GM21390 (cell line): ENCODE results near the gene CATSPERE.
"Not testable (repeated sequence)": the region's sequence is repeated elsewhere in the genome, so short reads cannot be mapped to it uniquely, and the experiment has no call there.

ENCODE experiments used
- ATAC-seq: cut with Tn5 transposase; IDR thresholded peaks from one replicate; pipeline ENCODE4 v1.9.1; 2021; ENCODE audit not compliant: unreplicated experiment

The CATSPERE gene

DNA sequence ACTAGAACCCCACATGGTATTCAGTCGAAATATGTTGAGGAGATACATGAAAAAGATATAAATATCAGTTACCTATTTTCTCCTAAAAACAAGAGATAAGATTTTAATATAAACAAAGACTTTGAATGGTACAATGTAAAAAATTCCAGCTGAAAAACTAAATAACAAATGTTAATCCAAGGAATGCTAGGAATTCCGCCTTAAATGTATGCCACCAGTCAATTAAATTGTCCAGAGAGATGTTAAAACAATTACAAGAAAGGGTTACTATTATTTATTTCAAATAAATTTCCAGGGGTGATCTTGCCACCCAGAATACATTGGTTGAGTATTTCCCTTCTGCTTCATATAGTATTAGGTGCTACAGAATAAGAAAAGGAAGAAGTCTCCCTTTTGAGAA lies 13.5 kb upstream of the CATSPERE start:
- ATAC-seq: no peak

DNA sequence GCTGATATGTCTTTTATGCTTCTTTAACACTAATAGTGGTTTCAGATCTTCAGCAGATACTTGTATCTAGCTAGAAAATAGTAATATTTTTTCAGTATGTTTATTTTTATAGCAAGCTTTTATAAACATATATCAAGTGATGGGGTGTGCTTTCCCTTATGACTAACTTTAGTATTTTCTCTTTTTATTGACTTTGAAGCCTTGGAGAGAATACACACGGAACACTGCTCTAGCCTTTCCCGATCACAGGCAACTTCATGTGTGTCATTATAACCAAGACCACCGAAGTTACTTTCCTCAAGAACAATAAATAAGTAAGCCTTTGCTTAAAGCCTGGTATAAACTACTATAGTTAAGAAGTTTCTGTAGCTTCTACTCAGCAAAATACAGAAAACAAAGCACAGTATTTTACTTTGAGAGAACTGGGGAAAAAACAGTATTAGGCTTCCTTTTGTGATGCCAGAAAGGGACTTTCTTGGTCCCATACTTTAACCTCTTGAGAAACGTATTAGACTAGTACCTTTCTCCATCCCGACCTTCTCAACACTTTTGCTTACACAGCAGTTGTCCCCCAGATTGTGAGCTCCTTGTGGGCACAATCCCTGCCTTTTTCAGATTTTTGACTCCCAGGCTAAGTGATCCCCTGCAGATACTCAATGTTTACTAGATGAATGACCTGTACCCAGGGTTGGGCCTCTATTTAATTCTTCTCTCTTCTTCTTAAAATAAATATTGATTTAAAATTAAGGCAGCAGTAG lies 12.6 kb upstream of the CATSPERE start:
- ATAC-seq: no peak

DNA sequence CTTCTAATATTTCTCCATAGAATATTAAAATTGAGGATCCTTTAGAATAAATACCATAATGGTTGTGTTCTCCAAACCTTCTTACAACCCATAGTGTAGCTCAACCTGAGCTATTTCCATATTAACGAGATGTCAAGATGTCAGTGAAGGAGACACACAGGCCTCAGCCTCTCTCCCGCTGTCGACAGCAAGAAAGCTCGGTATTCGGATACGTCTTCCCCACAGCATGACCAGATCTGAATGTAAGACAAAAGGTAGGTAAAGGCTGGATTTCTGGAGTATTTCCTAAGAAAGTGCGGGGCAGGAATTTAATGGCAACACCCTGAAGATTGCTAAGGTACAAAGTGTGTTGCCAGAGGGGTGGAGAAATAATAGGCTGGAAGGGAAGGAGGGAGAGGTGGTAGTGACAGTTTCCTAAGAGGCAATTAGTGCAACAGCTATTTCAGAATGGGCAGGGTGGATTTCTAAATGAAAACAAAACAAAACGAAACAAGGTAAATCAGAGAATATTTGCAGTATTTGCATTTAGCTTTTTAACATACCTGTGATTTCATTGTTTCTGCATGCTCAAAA lies 11.1 kb upstream of the CATSPERE start:
- no peak for ATAC-seq

DNA sequence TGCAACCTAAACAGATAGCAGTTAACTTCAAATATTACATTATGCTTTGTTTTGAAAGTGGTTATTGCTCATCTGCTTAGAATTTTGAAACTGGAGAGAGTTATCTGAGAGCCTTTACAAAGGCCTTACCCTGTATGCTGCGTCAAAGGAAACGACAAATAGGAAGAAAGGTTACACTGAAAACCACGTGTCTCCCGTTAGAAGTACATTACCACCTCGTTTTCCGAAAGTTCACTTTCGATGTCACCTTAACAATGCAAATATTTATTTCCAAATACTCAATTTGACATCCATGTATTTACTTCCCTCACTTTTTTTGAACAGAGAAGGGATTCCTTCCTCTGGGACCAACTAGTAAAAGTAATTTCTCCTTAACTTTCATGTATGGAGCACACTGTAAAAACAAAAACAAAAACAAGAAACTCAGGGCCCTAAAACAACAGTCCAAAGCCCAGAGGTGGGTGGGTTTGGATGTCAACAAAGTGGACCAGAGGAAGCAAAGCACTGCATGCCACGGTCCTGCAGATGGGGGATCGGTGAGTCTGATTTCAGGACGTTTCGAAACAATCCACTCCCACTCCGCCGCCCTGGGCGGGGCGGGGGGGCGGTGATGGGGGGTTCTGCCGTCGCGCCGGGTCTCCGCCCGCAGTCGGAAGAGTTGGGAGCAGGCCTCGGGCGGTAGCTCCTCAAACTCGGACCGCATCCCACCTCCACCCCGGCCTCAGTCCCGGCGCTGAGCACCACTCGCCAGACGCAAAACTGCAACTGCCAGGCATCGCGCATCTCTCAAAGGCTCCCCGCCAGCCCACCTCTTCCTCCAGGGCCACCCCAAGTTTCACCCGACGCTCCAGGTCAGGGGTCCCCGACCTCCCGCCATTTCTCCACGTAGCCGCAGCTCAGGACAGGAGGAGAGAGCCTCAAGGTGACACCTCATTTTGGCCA lies 10.2 kb upstream of the CATSPERE start:
- ATAC-seq: peak; percentile 14

DNA sequence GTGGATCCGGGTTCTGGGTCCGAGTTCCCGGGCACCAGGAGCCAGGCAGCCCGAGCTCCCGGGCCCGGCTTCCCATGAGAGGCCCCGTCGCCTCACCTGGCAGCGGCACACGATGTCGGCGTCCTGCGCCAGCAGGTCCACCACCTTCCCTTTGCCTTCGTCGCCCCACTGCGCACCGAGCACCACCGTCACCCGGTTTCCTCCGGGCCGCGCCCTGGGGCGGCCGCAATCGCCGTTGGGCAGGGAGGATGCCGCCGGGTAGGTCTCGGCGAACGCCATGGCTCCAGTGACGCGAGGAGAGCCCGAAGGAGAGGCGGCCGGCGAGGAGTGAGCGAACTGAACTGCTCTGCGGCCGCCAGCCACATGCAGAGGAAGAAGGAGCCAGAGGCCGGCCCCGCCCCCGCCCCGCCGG lies 9.5 kb upstream of the CATSPERE start, which contains the start of gene ADSS2:
Gene ADSS2, minus strand, starts transcription at position 371 of the 412 bp plus-strand sequence. Its CDS starts 92 bp downstream, at position 279.
- peak; percentile 17 for ATAC-seq

- peak; percentile 93 for ATAC-seq
Observed at GRCh38 chr1:244451951-244452795, 8.9 kb upstream of the CATSPERE start.

- no peak for ATAC-seq
Observed at GRCh38 chr1:244454412-244454811, 6.7 kb upstream of the CATSPERE start.

DNA sequence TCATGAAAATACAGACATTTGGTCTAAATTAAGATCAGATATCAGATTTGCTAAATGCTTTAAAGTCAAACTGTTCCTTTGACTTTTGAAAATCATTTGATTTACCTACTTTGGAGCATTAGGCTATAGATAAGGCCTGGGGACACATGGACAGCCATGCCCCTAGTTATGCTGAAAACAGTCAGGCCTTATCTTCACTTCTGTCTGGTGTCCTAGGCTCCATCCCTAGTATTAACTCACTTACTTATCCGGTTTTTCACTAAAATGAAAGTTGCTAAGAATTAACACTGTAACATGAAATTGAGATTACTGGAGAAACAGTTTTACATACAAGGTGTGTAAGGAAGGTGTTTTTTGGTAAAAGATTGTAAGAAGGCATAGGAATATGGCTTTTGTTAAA lies 4.5 kb upstream of the CATSPERE start:
- ATAC-seq: no peak

GRCh38 chr1:244458781-244459180 lies 2.3 kb upstream of the CATSPERE start:
- ATAC-seq: no peak

DNA sequence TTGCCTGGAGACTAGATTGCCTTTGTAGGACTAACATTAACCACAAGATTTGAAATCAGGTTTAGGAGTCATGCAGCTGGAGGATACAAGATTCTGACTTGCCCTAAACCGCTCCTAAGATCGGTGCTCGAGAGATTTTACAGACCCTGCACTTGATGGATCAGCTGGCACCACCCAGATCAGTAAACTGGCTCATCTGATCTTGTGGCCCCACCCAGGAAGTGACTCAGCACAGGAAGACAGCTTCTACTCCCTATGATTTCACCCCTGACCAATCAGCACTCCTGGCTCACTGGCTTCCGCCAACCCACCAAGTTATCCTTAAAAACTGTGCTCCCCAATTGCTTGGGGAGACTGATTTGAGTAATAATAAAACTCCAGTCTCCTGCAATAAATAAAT lies 876 bp upstream of the CATSPERE start:
- ATAC-seq: no peak

DNA sequence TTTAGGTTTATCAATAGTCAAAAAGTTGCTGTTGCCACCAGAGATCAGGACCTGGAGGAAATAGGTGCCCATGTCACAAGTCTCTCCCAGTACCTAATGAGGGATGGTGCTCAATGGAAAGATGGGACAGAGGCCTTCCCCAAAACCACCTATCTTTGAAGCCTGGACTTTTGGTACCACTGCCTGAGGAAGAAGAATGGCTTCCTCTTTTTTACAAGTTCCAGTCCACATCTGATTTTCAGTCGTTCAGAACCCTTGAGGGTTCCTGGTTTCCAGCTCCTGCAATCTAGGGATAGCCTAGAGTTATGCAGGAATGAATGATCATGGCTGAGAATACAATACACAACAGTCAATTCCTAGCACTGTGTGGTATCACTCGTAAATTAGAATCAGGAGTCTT lies 5.7 kb downstream of the CATSPERE start:
- ATAC-seq: no peak

GRCh38 chr1:244473059-244473605 lies 12.1 kb downstream of the CATSPERE start:
- ATAC-seq: no peak

GRCh38 chr1:244484971-244485370 lies 23.9 kb downstream of the CATSPERE start:
- ATAC-seq: not testable (repeated sequence)

DNA sequence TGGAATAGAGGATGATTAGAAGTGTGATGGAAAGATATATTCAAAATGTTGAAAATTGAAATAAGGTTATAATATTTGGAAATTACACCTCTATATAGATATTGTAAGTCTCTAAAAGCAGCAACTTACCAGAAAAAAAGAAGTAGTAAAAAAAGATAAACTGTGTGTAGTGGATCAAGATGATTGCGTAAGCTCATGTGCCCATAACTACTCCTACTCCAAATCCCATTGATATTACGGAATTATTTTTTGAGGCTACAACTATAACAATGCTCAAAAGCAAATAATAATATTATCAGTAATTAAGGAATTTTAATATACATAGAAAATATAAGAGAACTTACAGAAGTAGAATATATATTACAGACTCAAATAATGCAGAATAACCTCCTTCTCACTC lies 33.6 kb downstream of the CATSPERE start:
- no peak for ATAC-seq

GRCh38 chr1:244496186-244496585 lies 35.1 kb downstream of the CATSPERE start:
- ATAC-seq: no peak

GRCh38 chr1:244497805-244498204 lies 36.7 kb downstream of the CATSPERE start:
- no peak for ATAC-seq

GRCh38 chr1:244499484-244499883 lies 38.4 kb downstream of the CATSPERE start:
- not testable (repeated sequence) for ATAC-seq

- not testable (repeated sequence) for ATAC-seq
Observed at GRCh38 chr1:244500515-244500914, 39.4 kb downstream of the CATSPERE start.

DNA sequence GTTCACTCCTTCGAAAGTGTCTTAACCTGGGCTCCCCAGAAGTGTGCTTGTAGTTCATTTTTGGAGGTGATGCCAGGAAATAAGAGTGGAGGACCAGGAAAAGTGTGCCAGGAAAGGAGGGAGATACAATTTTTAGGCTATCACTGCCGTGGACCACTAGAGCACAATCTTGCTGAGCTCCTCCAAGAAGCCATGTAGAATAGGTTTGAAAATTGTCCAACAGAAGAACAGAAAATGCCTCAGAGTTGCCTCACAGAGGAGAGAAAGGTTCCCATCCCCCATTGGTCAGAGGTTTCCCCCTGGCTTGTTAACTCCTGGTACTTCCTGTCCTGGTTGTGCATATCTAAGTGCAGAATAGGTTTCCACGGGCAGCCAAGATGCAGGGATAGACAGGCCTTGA lies 41.6 kb downstream of the CATSPERE start:
- no peak for ATAC-seq

DNA sequence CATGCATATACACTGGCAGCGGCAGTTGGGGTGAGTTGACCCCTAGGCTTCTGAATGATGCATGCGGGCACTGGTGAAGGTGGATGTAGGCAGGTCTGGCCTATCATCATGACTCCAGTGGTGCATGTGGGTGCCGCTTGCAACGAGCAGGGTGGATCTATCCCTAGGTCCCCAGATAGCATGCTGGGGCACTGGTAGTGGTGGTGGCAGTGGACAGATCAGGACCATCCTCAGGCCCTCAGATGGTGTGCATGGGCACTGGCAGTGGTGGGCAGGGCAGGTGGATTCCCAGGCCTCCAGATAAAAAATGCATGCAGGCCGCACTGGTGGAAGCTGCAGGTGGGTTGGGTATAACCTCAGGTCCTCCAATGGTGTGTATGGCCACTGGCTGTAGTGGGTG lies 52.4 kb downstream of the CATSPERE start:
- ATAC-seq: no peak
